Activated B cell treated with CpG ODN at 0.5 μM for 24 hours (primary cell): ENCODE data around the gene TRIM50. TPM values are rescaled to one million over a fixed set of nuclear protein-coding genes. Genes with fewer than 3 reads are reported as not detected.
"Not testable (repeated sequence)": the region's sequence is repeated elsewhere in the genome, so short reads cannot be mapped to it uniquely, and the experiment has no call there.

Experiments
- ATAC-seq: fragments of 200-7000 bp; cut with Tn5 transposase; one replicate; pipeline ENCODE4 v1.10.0; 2021; ENCODE audit warnings: low read depth, mild to moderate bottlenecking, moderate library complexity
- CTCF ChIA-PET: fragments of 350-600 bp; sonication (Branson Sonifier 250); formaldehyde crosslinking; loops from one replicate; lab custom pipeline; 2021; ENCODE audit warnings: antibody characterized with exemption; lab: Charles Lee
- POLR2A ChIA-PET: fragments of 350-600 bp; sonication (Branson Sonifier 250); formaldehyde crosslinking; loops from one replicate; lab custom pipeline; 2021; ENCODE audit warnings: antibody characterized with exemption; lab: Charles Lee
- DNase-seq: peaks from one replicate; pipeline ENCODE4 v3.0.0; 2022
- H3K27ac Mint-ChIP-seq: one replicate; pipeline ENCODE4 v1.8.0; 2020; ENCODE audit warnings: mixed read lengths
- H3K27me3 Mint-ChIP-seq: one replicate; pipeline ENCODE4 v1.8.0; 2021; ENCODE audit warnings: mixed read lengths
- H3K36me3 Mint-ChIP-seq: one replicate; pipeline ENCODE4 v1.8.0; 2021; ENCODE audit warnings: low read depth, mixed read lengths
- H3K4me1 Mint-ChIP-seq: one replicate; pipeline ENCODE4 v1.8.0; 2021; ENCODE audit warnings: mixed read lengths
- H3K4me3 Mint-ChIP-seq: one replicate; pipeline ENCODE4 v1.8.0; 2020; ENCODE audit warnings: mild to moderate bottlenecking, mixed read lengths
- H3K9me3 Mint-ChIP-seq: one replicate; pipeline ENCODE4 v1.8.0; 2020; ENCODE audit warnings: mixed read lengths
- intact Hi-C: fragments of 100-400 bp; cut with micrococcal nuclease; formaldehyde crosslinking; loops from one replicate; pipeline ENCODE4 v1.15.1; 2024
- total RNA-seq: library from RNA; stranded (reverse); gene quantifications from 2 replicates; pipeline ENCODE4 v1.2.3, GENCODE V29; 2022
- TF ChIP-seq, protein P1 (sequence below): fragments of 200-600 bp; IDR thresholded peaks from one replicate; pipeline ENCODE4 v1.8.0; 2022; ENCODE audit warnings: antibody characterized with exemption, mild to moderate bottlenecking

The TRIM50 gene
- total RNA-seq, 1 donor from 2014 or later: not detected

DNA sequence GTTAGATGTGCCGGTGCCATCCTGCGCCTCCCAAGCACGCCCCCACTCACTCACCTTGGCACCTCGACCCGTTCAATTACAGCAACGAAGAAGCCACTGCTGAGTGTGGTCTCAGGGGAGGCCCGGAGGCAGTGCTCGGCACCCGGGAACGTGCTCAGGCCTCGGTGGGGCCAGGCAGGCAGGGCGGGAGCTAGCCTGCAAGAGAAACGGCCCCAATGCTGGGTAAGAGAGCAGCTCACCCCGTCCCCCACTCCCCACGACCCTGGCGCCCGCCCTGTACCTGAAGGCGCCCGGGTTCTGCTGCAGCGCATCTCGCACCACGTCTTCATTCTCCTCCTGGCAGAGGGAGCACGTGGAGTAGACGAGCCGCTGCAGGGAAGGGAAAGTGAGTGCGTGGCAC, 24.3 kb downstream of the TRIM50 start:
- Mint-ChIP-seq H3K9me3 (no peaks in the 10 kb centered on the region), H3K36me3 (peaks cover 45% of the 10 kb centered on the region), H3K4me3 (no peak overlapping the region), H3K4me1 (peaks cover 23% of the 10 kb centered on the region), H3K27me3 (no peaks in the 10 kb centered on the region), H3K27ac (no peak overlapping the region)
- DNase-seq: no peak
- TF ChIP-seq, protein P1, sequence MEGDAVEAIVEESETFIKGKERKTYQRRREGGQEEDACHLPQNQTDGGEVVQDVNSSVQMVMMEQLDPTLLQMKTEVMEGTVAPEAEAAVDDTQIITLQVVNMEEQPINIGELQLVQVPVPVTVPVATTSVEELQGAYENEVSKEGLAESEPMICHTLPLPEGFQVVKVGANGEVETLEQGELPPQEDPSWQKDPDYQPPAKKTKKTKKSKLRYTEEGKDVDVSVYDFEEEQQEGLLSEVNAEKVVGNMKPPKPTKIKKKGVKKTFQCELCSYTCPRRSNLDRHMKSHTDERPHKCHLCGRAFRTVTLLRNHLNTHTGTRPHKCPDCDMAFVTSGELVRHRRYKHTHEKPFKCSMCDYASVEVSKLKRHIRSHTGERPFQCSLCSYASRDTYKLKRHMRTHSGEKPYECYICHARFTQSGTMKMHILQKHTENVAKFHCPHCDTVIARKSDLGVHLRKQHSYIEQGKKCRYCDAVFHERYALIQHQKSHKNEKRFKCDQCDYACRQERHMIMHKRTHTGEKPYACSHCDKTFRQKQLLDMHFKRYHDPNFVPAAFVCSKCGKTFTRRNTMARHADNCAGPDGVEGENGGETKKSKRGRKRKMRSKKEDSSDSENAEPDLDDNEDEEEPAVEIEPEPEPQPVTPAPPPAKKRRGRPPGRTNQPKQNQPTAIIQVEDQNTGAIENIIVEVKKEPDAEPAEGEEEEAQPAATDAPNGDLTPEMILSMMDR: no peak
- POLR2A ChIA-PET: no interaction called here
- intact Hi-C loops: no loop called here
- CTCF ChIA-PET: no interaction called here
- ATAC-seq: no peak

DNA sequence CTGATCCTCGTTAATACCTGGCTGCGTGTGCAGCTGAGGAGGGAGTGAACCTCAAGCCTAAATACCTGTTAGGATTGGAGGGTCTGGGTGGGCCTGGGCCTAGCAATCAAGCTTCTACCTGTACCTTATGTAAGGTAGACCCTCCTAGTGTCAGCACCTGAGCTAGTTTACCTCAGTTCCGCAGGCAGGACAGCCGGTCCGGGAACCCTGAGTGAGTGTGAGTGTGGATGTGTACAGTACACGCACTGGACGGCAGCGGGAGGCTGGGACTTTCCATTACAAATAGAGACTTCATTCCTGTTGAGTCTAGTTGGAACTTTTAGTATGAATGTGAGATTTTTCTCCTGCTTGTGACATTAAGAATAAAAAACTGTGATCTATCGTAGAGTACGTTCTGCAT, 25.0 kb downstream of the TRIM50 start:
- H3K9me3 Mint-ChIP-seq, intact Hi-C loops, ATAC-seq, H3K27ac Mint-ChIP-seq, POLR2A ChIA-PET, H3K27me3 Mint-ChIP-seq, CTCF ChIA-PET, H3K4me3 Mint-ChIP-seq, DNase-seq: not testable (repeated sequence)
- peaks cover 43% of the 10 kb centered on the region for H3K36me3 Mint-ChIP-seq
- H3K4me1 Mint-ChIP-seq: peaks cover 17% of the 10 kb centered on the region

DNA sequence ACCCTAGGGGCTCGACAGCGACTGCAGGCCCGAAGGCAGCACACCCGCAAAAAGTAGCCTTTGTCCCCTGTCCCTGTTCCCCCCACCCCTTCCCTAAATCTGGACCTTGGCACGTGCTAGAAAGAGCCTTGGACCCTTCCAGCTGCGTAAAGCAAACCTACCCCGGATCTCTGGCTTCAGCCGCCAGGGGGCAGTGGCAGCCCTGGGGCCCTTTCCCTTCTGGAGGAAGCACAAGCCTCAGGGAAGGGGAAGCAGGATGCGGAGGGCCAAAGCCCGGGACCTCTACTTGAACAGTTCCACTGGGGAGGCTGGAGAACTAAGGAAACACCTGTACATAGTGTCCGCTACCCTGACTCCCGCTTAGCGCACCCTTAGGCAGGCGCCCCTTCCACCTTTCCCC, 26.8 kb downstream of the TRIM50 start:
- H3K27ac Mint-ChIP-seq, POLR2A ChIA-PET, ATAC-seq, H3K9me3 Mint-ChIP-seq, DNase-seq, CTCF ChIA-PET, H3K4me3 Mint-ChIP-seq, intact Hi-C loops, H3K4me1 Mint-ChIP-seq, H3K27me3 Mint-ChIP-seq: not testable (repeated sequence)
- H3K36me3 Mint-ChIP-seq: peaks cover 28% of the 10 kb centered on the region

DNA sequence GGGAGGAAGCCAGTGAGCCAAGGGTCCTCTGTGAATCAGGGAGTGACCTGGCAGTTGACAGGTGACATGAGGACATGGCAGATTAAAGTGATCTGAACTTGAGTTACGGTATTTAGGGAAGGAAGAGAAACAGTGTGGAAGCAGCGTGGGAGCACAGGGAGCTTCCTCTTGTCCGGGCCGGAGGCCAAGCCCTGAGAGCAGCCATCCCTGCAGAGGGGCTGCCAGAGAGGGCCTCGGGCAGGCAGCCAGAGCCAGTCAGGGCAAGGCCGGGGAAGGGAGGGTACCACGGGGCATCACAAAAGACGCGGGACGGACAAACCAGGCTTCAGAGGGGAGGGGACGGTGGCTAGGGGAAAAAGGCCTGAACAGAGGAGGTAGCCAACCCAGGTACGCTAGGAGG, 28.1 kb downstream of the TRIM50 start:
- H3K27me3 Mint-ChIP-seq, H3K4me1 Mint-ChIP-seq, H3K27ac Mint-ChIP-seq, H3K9me3 Mint-ChIP-seq, H3K4me3 Mint-ChIP-seq, DNase-seq, POLR2A ChIA-PET, intact Hi-C loops, CTCF ChIA-PET, ATAC-seq: not testable (repeated sequence)
- H3K36me3 Mint-ChIP-seq: peaks cover 18% of the 10 kb centered on the region

DNA sequence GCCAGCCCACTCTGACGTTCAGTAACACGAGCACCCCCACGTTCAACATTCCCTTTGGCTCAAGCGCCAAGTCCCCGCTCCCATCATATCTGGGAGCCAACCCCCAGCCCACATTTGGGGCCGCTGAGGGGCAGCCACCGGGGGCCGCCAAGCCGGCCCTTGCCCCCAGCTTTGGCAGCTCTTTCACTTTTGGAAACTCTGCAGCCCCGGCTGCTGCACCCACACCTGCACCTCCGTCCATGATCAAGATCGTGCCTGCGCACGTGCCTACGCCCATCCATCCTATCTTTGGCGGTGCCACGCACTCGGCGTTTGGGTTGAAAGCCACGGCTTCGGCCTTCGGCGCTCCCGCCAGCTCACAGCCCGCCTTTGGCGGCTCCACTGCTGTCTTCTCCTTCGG, 30.2 kb downstream of the TRIM50 start:
- DNase-seq, CTCF ChIA-PET, H3K27ac Mint-ChIP-seq, intact Hi-C loops, ATAC-seq, POLR2A ChIA-PET, H3K36me3 Mint-ChIP-seq, H3K4me3 Mint-ChIP-seq, H3K4me1 Mint-ChIP-seq, H3K27me3 Mint-ChIP-seq, H3K9me3 Mint-ChIP-seq: not testable (repeated sequence)

DNA sequence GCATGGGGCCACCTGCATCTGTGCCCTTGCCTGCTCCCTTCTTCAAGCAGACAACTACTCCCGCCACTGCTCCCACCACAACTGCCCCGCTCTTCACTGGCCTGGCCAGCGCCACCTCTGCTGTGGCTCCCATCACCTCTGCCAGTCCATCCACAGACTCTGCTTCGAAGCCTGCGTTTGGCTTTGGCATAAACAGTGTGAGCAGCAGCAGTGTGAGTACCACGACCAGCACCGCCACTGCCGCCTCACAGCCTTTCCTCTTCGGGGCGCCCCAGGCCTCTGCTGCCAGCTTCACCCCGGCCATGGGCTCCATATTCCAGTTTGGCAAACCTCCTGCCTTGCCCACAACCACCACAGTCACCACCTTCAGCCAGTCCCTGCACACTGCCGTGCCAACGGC, 30.6 kb downstream of the TRIM50 start:
- POLR2A ChIA-PET, H3K4me1 Mint-ChIP-seq, intact Hi-C loops, CTCF ChIA-PET, H3K27ac Mint-ChIP-seq, H3K36me3 Mint-ChIP-seq, ATAC-seq, H3K27me3 Mint-ChIP-seq, DNase-seq, H3K4me3 Mint-ChIP-seq, H3K9me3 Mint-ChIP-seq: not testable (repeated sequence)

DNA sequence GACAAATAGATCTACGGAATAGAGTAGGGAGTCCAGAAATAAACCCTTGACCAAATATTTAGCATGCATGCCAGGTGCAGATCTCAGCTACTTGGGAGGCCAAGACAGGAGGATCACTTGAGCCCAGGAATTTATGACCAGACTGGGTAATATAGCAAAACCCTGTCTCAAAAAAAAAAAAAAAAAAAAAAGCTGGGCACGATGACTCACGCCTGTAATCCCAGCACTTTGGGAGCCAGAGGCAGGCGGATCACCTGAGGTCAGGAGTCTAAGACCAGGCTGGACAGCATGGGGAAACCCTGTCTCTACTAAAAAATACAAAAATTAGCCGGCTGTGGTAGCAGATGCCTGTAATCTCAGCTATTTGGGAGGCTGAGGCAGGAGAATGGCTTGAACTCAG, 50.7 kb downstream of the TRIM50 start:
- H3K36me3 Mint-ChIP-seq, DNase-seq, POLR2A ChIA-PET, intact Hi-C loops, H3K4me1 Mint-ChIP-seq, H3K9me3 Mint-ChIP-seq, CTCF ChIA-PET, H3K27me3 Mint-ChIP-seq, ATAC-seq, H3K4me3 Mint-ChIP-seq, H3K27ac Mint-ChIP-seq: not testable (repeated sequence)

DNA sequence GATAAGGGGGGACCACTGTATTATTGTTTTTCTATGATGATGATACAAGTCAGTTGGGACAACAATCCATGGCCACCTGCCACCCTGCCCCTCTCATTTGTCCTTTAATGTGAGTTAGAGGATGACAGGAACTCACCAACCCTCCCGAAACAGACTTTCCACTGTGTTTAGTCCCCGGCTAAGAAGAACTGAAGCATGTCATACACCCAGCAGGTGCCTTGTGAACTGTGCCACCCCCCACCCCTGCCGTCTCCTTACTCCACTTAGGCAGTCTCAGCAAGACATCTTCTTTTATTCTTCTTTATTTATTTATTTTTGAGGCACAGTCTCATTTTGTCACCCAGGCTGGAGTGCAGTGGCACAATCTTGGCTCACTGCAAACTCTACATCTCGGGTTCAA, 60.1 kb downstream of the TRIM50 start:
- DNase-seq, POLR2A ChIA-PET, intact Hi-C loops, CTCF ChIA-PET, H3K9me3 Mint-ChIP-seq, H3K27me3 Mint-ChIP-seq, H3K27ac Mint-ChIP-seq, H3K4me1 Mint-ChIP-seq, H3K36me3 Mint-ChIP-seq: not testable (repeated sequence)
- peak overlapping the region; percentile 38 for H3K4me3 Mint-ChIP-seq
- peak; percentile 48 for ATAC-seq

DNA sequence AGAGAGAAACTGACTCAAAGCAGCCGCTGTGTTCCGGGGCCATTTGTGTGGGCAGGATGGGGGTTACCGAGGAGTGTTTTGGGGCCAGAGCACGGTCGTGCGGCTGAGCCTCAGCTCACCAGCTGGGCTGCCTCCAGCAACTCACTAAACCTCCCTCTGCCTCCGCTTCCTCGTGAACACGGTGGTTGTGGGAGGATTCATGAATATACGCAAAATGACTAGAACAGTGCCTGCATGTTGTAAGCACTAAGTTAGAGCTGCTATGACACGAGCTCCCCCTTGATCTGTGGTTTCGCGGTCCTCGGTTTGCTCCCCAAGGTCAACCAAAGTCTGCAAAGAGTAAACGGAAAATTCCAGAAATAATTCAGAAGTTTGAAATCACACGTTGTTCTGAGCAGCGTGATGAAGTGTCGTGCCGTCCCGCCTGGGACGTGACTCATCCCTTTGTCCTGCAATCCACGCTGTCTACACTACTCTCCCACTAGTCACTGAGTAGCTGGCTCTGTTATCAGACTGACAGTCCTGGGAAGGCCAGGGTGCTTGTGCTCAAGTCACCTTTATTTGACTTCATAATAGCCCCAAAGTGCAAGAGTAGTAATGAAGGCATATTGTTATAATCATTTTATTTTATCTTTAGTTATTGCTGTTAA, 61.0 kb downstream of the TRIM50 start:
- H3K36me3 Mint-ChIP-seq, H3K4me3 Mint-ChIP-seq, intact Hi-C loops, CTCF ChIA-PET, H3K27ac Mint-ChIP-seq, H3K27me3 Mint-ChIP-seq, H3K4me1 Mint-ChIP-seq, POLR2A ChIA-PET, DNase-seq, H3K9me3 Mint-ChIP-seq: not testable (repeated sequence)
- ATAC-seq: peak; percentile 49

Other genes with a start within 250 kb of the TRIM50 start
- not detected in 2 replicates for gene SPDYE9, start 242.0 kb downstream of the TRIM50 start, total RNA-seq
- gene NSUN5, start 19.3 kb downstream of the TRIM50 start, total RNA-seq: 63.8 and 68.9 TPM in 2 replicates
- gene FKBP6, start 79 bp upstream of the TRIM50 start, total RNA-seq: not detected in 2 replicates
- gene FZD9, start 105.7 kb upstream of the TRIM50 start, total RNA-seq: 0.27 and 0.35 TPM in 2 replicates
- gene BAZ1B, start 194.2 kb upstream of the TRIM50 start, total RNA-seq: 53.6 and 59.1 TPM in 2 replicates
- gene BCL7B, start 229.6 kb upstream of the TRIM50 start, total RNA-seq: 62.0 and 62.6 TPM in 2 replicates